Measurements from ENCODE around the gene TTC28.

The TTC28 gene

GRCh38 chr22:27985323-27986275 lies 694.0 kb downstream of the TTC28 start:
- no peak for TF ChIP-seq CTCF (IDR thresholded peaks at IDR 0.05; ENCODE audit: low read depth, low read length, missing control alignments)
- no peak overlapping the region for H3K4me3 ChIP-seq (ENCODE audit: low read depth, low read length)
- DNase-seq (ENCODE audit: low read depth): no peak

- no peak overlapping the region for H3K4me3 ChIP-seq (ENCODE audit: low read depth, low read length)
- no peak for DNase-seq (ENCODE audit: low read depth)
- no peak for TF ChIP-seq CTCF (IDR thresholded peaks at IDR 0.05; ENCODE audit: low read depth, low read length, missing control alignments)
Measured at GRCh38 chr22:27984723-27985122, 694.9 kb downstream of the TTC28 start.

GRCh38 chr22:27984001-27984695 lies 695.5 kb downstream of the TTC28 start:
- no peak overlapping the region for H3K4me3 ChIP-seq (ENCODE audit: low read depth, low read length)
- TF ChIP-seq CTCF (IDR thresholded peaks at IDR 0.05; ENCODE audit: low read depth, low read length, missing control alignments): no peak
- no peak for DNase-seq (ENCODE audit: low read depth)

- TF ChIP-seq CTCF (IDR thresholded peaks at IDR 0.05; ENCODE audit: low read depth, low read length, missing control alignments): no peak
- H3K4me3 ChIP-seq (ENCODE audit: low read depth, low read length): no peak overlapping the region
- DNase-seq (ENCODE audit: low read depth): no peak
Measured at GRCh38 chr22:27983361-27983791, 696.3 kb downstream of the TTC28 start.

GRCh38 chr22:27982630-27983180 lies 696.9 kb downstream of the TTC28 start:
- no peak for DNase-seq (ENCODE audit: low read depth)
- no peak overlapping the region for H3K4me3 ChIP-seq (ENCODE audit: low read depth, low read length)
- TF ChIP-seq CTCF (IDR thresholded peaks at IDR 0.05; ENCODE audit: low read depth, low read length, missing control alignments): no peak

GRCh38 chr22:27982106-27982505 lies 697.5 kb downstream of the TTC28 start:
- DNase-seq (ENCODE audit: low read depth): no peak
- no peak overlapping the region for H3K4me3 ChIP-seq (ENCODE audit: low read depth, low read length)
- no peak for TF ChIP-seq CTCF (IDR thresholded peaks at IDR 0.05; ENCODE audit: low read depth, low read length, missing control alignments)
